ENCODE data around the gene COL6A6.

- TF ChIP-seq CTCF (IDR thresholded peaks at IDR 0.05): no peak
- no peak for TF ChIP-seq POLR2A (IDR thresholded peaks at IDR 0.05)
These were observed 28.7 kb upstream of the COL6A6 start for GRCh38 chr3:130488288-130488687.
